ENCODE measurements around the gene MAT1A.

Gene MAT1A

GRCh38 chr10:80281784-80282765 lies 7.4 kb downstream of the MAT1A start:
- Histone ChIP-seq H3K4me3 (ENCODE audit: low read depth, low read length) (no peak overlapping the region), H3K9me3 (ENCODE audit: control insufficient read depth, insufficient read depth, low read depth, low read length) (no peaks in the 10 kb centered on the region), H3K4me1 (ENCODE audit: control insufficient read depth, insufficient read depth, low read length) (peaks cover 3% of the 10 kb centered on the region; the same call in 1 of the 2 replicates), H3K9ac (ENCODE audit: low read length) (no peak overlapping the region), H3K27ac (ENCODE audit: low read depth, low read length) (no peak overlapping the region), H3K36me3 (ENCODE audit: control insufficient read depth, insufficient read depth, low read length) (no peaks in the 10 kb centered on the region), H3K27me3 (ENCODE audit: control insufficient read depth, insufficient read depth, low read length) (no peaks in the 10 kb centered on the region)

- Histone ChIP-seq H3K9ac (ENCODE audit: low read length) (no peak overlapping the region), H3K27ac (ENCODE audit: low read depth, low read length) (no peak overlapping the region), H3K9me3 (ENCODE audit: control insufficient read depth, insufficient read depth, low read depth, low read length) (no peaks in the 10 kb centered on the region), H3K27me3 (ENCODE audit: control insufficient read depth, insufficient read depth, low read length) (no peaks in the 10 kb centered on the region), H3K4me1 (ENCODE audit: control insufficient read depth, insufficient read depth, low read length) (peaks cover 3% of the 10 kb centered on the region; the same call in 1 of the 2 replicates), H3K4me3 (ENCODE audit: low read depth, low read length) (no peak overlapping the region), H3K36me3 (ENCODE audit: control insufficient read depth, insufficient read depth, low read length) (no peaks in the 10 kb centered on the region)
These were observed 8.2 kb downstream of the MAT1A start for GRCh38 chr10:80281292-80281691.

GRCh38 chr10:80280071-80280800 lies 9.2 kb downstream of the MAT1A start:
- no peaks in the 10 kb centered on the region for H3K36me3 ChIP-seq (ENCODE audit: control insufficient read depth, insufficient read depth, low read length)
- H3K4me3 ChIP-seq (ENCODE audit: low read depth, low read length), result no peak overlapping the region
- peaks cover 3% of the 10 kb centered on the region; the same call in 1 of the 2 replicates for H3K4me1 ChIP-seq (ENCODE audit: control insufficient read depth, insufficient read depth, low read length)
- no peaks in the 10 kb centered on the region for H3K9me3 ChIP-seq (ENCODE audit: control insufficient read depth, insufficient read depth, low read depth, low read length)
- no peaks in the 10 kb centered on the region for H3K27me3 ChIP-seq (ENCODE audit: control insufficient read depth, insufficient read depth, low read length)
- H3K27ac ChIP-seq (ENCODE audit: low read depth, low read length), result no peak overlapping the region
- H3K9ac ChIP-seq (ENCODE audit: low read length), result no peak overlapping the region

DNA sequence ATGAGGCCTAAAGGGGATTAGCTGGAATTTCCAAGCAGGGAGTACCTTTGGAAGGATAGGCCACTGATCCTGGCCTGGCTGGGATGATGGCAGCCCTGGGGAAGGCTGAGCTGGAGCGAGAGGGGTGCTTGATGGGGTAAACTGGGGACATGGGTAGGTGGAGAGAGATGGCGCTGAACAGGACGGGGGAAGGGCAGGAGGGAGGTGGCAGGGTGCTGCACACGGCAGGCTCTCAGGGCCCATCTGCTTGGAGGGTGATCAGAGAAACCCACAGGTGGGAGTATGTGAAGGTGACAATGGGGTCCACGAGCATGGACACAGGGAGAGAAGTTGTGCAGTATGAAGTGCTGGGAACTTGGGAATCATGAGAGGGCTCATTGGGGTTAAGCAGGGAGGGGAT lies 10.3 kb downstream of the MAT1A start:
- H3K9ac ChIP-seq (ENCODE audit: low read length), result no peak overlapping the region
- peaks cover 3% of the 10 kb centered on the region; the same call in 1 of the 2 replicates for H3K4me1 ChIP-seq (ENCODE audit: control insufficient read depth, insufficient read depth, low read length)

GRCh38 chr10:80278480-80278879 lies 11.0 kb downstream of the MAT1A start:
- Histone ChIP-seq H3K27me3 (ENCODE audit: control insufficient read depth, insufficient read depth, low read length) (no peaks in the 10 kb centered on the region), H3K36me3 (ENCODE audit: control insufficient read depth, insufficient read depth, low read length) (no peaks in the 10 kb centered on the region), H3K9me3 (ENCODE audit: control insufficient read depth, insufficient read depth, low read depth, low read length) (no peaks in the 10 kb centered on the region), H3K4me3 (ENCODE audit: low read depth, low read length) (no peak overlapping the region), H3K4me1 (ENCODE audit: control insufficient read depth, insufficient read depth, low read length) (peaks cover 3% of the 10 kb centered on the region; the same call in 1 of the 2 replicates), H3K27ac (ENCODE audit: low read depth, low read length) (no peak overlapping the region), H3K9ac (ENCODE audit: low read length) (no peak overlapping the region)

More for the DNA sequence above, 10.3 kb downstream of the MAT1A start:
- H3K27me3 ChIP-seq (ENCODE audit: control insufficient read depth, insufficient read depth, low read length), result no peaks in the 10 kb centered on the region
- no peaks in the 10 kb centered on the region for H3K9me3 ChIP-seq (ENCODE audit: control insufficient read depth, insufficient read depth, low read depth, low read length)
- H3K4me3 ChIP-seq (ENCODE audit: low read depth, low read length), result no peak overlapping the region
- H3K36me3 ChIP-seq (ENCODE audit: control insufficient read depth, insufficient read depth, low read length), result no peaks in the 10 kb centered on the region
- H3K27ac ChIP-seq (ENCODE audit: low read depth, low read length), result no peak overlapping the region

DNA sequence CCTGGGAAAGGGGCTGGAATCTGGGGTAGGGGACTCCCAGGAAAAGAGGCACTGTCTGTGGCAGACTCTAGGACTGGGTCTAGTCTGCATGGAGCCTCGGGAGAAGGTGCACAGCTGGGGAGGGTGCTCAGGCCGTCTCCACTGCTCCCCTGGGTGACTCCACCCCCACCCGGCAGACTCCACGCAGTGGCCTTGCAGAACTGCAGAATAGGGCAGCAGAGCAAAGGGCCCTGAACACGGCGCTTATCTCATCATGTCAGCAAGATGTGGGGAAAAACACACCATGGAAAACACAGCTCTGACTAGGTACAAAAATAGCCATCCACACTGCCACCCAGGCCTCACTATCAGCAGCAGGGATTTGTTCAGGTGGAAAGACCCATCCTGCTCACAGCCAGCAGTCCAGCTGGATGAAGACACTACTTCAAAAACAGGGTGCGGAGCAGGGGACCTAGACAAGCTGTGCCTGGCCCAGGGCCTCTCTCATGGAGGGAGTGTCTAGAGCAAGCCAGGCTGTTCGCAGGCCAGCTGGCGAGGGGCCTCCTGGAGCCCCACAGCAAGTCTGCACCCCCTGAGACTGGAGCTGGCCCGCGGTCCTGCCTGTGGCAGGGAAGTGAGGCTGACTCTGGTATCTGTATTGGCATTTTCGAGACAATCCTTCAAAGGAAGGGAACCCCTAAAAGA lies 11.7 kb downstream of the MAT1A start:
- Histone ChIP-seq H3K9ac (ENCODE audit: low read length) (no peak overlapping the region), H3K27ac (ENCODE audit: low read depth, low read length) (no peak overlapping the region), H3K4me1 (ENCODE audit: control insufficient read depth, insufficient read depth, low read length) (peaks cover 8% of the 10 kb centered on the region; the same call in 1 of the 2 replicates), H3K27me3 (ENCODE audit: control insufficient read depth, insufficient read depth, low read length) (no peaks in the 10 kb centered on the region), H3K36me3 (ENCODE audit: control insufficient read depth, insufficient read depth, low read length) (no peaks in the 10 kb centered on the region), H3K4me3 (ENCODE audit: low read depth, low read length) (no peak overlapping the region), H3K9me3 (ENCODE audit: control insufficient read depth, insufficient read depth, low read depth, low read length) (no peaks in the 10 kb centered on the region)

DNA sequence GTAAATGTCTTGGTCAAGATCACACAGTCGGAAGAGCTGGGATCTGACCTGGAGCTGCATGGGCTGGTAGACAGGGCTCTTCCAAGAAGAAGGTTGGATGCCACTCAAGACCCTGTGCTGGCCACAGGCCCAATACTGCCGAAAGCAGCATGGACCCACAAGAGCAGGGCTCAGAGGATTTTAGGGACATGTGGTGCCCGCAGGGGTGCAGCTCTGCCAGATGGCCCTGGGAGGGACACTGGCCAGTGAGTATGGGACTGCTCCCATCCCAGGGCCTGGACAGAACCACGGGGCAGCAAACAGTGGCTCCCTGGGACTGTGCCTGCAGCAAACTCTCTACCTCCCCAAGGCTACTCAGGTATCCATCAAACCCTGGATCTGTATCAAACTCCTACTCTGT lies 12.4 kb downstream of the MAT1A start:
- Histone ChIP-seq H3K27me3 (ENCODE audit: control insufficient read depth, insufficient read depth, low read length) (no peaks in the 10 kb centered on the region), H3K36me3 (ENCODE audit: control insufficient read depth, insufficient read depth, low read length) (no peaks in the 10 kb centered on the region), H3K4me1 (ENCODE audit: control insufficient read depth, insufficient read depth, low read length) (peaks cover 9% of the 10 kb centered on the region; the same call in 1 of the 2 replicates), H3K9ac (ENCODE audit: low read length) (no peak overlapping the region), H3K9me3 (ENCODE audit: control insufficient read depth, insufficient read depth, low read depth, low read length) (no peaks in the 10 kb centered on the region), H3K27ac (ENCODE audit: low read depth, low read length) (no peak overlapping the region), H3K4me3 (ENCODE audit: low read depth, low read length) (no peak overlapping the region)

DNA sequence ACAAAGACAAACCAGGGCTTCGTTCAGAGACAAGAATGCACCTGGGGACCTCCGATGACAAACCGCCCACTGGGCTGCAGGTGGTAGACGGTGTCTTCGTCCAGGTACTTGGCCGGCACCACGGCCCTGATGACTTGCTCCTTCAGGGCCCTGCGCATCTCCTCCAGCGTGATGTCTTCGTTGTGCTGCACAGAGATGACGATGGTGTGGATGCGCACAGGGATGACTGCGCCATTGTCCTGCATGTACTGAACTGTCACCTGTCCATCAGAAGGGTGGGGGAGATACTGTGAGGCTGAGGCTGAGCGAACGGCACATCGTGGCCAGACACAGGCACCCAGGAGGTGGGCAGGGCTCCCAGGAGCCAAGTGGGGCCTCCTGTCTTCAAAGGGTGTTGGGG lies 13.1 kb downstream of the MAT1A start:
- H3K9me3 ChIP-seq (ENCODE audit: control insufficient read depth, insufficient read depth, low read depth, low read length), result no peaks in the 10 kb centered on the region
- H3K4me3 ChIP-seq (ENCODE audit: low read depth, low read length), result no peak overlapping the region
- H3K4me1 ChIP-seq (ENCODE audit: control insufficient read depth, insufficient read depth, low read length), result peaks cover 9% of the 10 kb centered on the region; the same call in 1 of the 2 replicates
- H3K36me3 ChIP-seq (ENCODE audit: control insufficient read depth, insufficient read depth, low read length), result no peaks in the 10 kb centered on the region
- no peak overlapping the region for H3K9ac ChIP-seq (ENCODE audit: low read length)
- H3K27ac ChIP-seq (ENCODE audit: low read depth, low read length), result no peak overlapping the region
- no peaks in the 10 kb centered on the region for H3K27me3 ChIP-seq (ENCODE audit: control insufficient read depth, insufficient read depth, low read length)

GRCh38 chr10:80275756-80276155 lies 13.7 kb downstream of the MAT1A start:
- H3K4me1 ChIP-seq (ENCODE audit: control insufficient read depth, insufficient read depth, low read length), result peaks cover 9% of the 10 kb centered on the region; the same call in 1 of the 2 replicates
- H3K9me3 ChIP-seq (ENCODE audit: control insufficient read depth, insufficient read depth, low read depth, low read length), result peaks cover 5% of the 10 kb centered on the region; the same call in 1 of the 2 replicates
- no peaks in the 10 kb centered on the region for H3K36me3 ChIP-seq (ENCODE audit: control insufficient read depth, insufficient read depth, low read length)
- no peak overlapping the region for H3K4me3 ChIP-seq (ENCODE audit: low read depth, low read length)
- H3K27ac ChIP-seq (ENCODE audit: low read depth, low read length), result no peak overlapping the region
- H3K27me3 ChIP-seq (ENCODE audit: control insufficient read depth, insufficient read depth, low read length), result no peaks in the 10 kb centered on the region
- H3K9ac ChIP-seq (ENCODE audit: low read length), result no peak overlapping the region

DNA sequence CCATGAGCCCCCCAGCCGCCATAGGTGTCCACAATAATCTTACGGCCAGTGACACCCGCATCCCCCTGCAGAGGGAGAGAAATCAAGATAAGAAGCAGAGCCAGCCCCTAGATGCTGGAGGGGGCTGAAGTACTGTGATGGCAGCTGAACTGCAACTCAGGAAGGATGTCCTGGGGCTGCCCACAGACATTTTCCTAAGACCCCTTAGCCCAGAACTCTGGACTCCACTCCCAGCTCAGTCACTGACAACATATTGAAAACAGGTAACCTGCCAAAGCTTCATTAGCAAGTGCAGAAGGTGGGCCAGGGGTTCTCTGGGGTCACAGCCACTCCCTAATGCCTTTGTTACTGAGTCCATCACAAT lies 14.3 kb downstream of the MAT1A start:
- Histone ChIP-seq H3K4me3 (ENCODE audit: low read depth, low read length) (no peak overlapping the region), H3K9me3 (ENCODE audit: control insufficient read depth, insufficient read depth, low read depth, low read length) (peaks cover 12% of the 10 kb centered on the region; the same call in 1 of the 2 replicates)

More for the DNA sequence above, 14.3 kb downstream of the MAT1A start:
- H3K9ac ChIP-seq (ENCODE audit: low read length), result no peak overlapping the region
- H3K27me3 ChIP-seq (ENCODE audit: control insufficient read depth, insufficient read depth, low read length), result no peaks in the 10 kb centered on the region
- peaks cover 9% of the 10 kb centered on the region; the same call in 1 of the 2 replicates for H3K4me1 ChIP-seq (ENCODE audit: control insufficient read depth, insufficient read depth, low read length)
- H3K36me3 ChIP-seq (ENCODE audit: control insufficient read depth, insufficient read depth, low read length), result no peaks in the 10 kb centered on the region
- H3K27ac ChIP-seq (ENCODE audit: low read depth, low read length), result no peak overlapping the region
